MM.1S (cell line): ENCODE results near the gene FAS.

Experiments used
- EZH2 ChIP-seq: fragments of 300-600 bp; sonication (generic); optimal IDR thresholded peaks from 2 replicates; pipeline ENCODE3; 2017; ENCODE audit warnings: low read depth, mild to moderate bottlenecking, antibody characterized with exemption, low read length, mixed read lengths
- EZH2phosphoT487 ChIP-seq: fragments of 300-600 bp; sonication (generic); IDR thresholded peaks from 2 replicates; pipeline ENCODE4 v1.6.1; 2018; ENCODE audit warnings: antibody characterized with exemption, low read length
- TF ChIP-seq, protein P1 (sequence below): fragments of 300-600 bp; sonication (generic); IDR thresholded peaks from 2 replicates; pipeline ENCODE4 v1.5.1; 2016; ENCODE audit warnings: antibody characterized with exemption, low read length, mixed read lengths

DNA sequence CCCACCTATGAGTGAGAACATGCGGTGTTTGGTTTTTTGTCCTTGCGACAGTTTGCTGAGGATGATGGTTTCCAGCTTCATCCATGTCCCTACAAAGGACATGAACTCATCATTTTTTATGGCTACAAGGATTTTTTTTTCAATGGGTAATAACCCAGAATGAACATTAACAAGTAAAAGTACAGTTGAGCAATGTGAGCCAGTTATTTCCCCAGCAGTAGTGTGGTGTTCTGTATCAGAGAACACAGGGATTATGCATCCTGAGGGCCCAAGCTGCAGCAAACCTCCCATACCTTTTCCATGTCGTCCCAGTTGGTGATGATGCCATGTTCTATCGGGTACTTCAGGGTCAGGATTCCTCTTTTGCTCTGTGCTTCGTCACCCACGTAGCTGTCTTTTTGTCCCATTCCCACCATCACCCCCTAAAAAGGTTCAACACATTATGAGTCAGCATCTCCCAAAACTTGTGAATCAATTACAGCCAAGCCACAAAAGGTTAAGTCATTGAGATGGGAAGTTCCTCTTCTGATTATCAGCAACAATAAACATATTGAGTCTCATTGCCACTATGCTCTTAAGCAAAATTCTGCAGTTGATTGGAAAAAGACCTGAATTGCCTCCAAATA lies 43.5 kb upstream of the FAS start:
- TF ChIP-seq, protein P1, sequence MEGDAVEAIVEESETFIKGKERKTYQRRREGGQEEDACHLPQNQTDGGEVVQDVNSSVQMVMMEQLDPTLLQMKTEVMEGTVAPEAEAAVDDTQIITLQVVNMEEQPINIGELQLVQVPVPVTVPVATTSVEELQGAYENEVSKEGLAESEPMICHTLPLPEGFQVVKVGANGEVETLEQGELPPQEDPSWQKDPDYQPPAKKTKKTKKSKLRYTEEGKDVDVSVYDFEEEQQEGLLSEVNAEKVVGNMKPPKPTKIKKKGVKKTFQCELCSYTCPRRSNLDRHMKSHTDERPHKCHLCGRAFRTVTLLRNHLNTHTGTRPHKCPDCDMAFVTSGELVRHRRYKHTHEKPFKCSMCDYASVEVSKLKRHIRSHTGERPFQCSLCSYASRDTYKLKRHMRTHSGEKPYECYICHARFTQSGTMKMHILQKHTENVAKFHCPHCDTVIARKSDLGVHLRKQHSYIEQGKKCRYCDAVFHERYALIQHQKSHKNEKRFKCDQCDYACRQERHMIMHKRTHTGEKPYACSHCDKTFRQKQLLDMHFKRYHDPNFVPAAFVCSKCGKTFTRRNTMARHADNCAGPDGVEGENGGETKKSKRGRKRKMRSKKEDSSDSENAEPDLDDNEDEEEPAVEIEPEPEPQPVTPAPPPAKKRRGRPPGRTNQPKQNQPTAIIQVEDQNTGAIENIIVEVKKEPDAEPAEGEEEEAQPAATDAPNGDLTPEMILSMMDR, result no peak
- TF ChIP-seq EZH2, result no peak
- no peak for TF ChIP-seq EZH2phosphoT487
